Measurements from ENCODE around the gene LEKR1. TPM values are rescaled to one million over a fixed set of nuclear protein-coding genes. Genes with fewer than 3 reads are reported as not detected.
A peak's percentile ranks its signal among the peaks of the same experiment; 100 is the strongest.

LEKR1 gene
- total RNA-seq, 1 experiment from 2014 or later: 5.1 TPM

DNA sequence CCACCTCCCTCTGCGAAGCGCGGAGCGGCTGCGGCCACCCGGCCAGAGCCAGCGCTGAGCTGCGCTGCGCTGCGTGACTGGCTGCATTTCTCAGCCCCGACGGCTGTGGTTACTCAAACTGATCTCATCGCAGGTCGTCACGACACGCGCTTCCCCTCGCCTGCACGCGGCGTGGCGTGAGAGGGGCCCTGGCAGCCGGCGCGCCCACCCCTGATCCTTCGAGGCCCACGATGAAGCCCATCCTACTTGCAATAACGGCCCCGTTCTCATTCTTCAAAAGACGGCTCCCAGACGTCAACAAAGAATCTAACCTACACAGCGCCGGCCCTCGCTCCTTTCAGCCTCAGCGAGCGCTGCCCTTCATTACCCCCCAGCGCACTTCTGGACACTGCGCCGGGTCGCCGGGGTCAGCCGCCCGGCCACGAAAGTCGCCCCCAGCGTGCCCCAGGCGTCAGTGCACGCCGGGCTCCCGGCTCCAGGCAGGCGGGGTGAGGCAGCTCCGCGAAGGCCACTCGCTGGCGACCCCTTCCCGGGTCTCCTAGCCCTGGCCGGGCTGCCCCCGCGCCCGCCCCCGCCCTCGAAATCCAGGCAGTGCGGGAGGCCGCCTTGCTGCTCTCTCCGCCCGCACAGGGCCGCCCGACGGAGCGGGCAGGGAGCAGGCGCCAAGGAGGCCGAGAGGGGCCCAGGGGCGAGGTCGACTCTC lies 9.9 kb upstream of the LEKR1 start:
- DNase-seq: peak; percentile 71
- Mint-ChIP-seq H3K27me3 (ENCODE audit: unreplicated experiment) (no peaks in the 10 kb centered on the region), H3K4me1 (ENCODE audit: low read depth, unreplicated experiment) (peaks cover 65% of the 10 kb centered on the region), H3K36me3 (ENCODE audit: insufficient read depth, unreplicated experiment) (peaks cover 47% of the 10 kb centered on the region), H3K4me3 (ENCODE audit: low read depth, unreplicated experiment) (peak overlapping the region; percentile 94), H3K27ac (ENCODE audit: unreplicated experiment) (peak overlapping the region; percentile 96), H3K9me3 (ENCODE audit: low read depth, unreplicated experiment) (no peaks in the 10 kb centered on the region)
- TF ChIP-seq, protein P1, sequence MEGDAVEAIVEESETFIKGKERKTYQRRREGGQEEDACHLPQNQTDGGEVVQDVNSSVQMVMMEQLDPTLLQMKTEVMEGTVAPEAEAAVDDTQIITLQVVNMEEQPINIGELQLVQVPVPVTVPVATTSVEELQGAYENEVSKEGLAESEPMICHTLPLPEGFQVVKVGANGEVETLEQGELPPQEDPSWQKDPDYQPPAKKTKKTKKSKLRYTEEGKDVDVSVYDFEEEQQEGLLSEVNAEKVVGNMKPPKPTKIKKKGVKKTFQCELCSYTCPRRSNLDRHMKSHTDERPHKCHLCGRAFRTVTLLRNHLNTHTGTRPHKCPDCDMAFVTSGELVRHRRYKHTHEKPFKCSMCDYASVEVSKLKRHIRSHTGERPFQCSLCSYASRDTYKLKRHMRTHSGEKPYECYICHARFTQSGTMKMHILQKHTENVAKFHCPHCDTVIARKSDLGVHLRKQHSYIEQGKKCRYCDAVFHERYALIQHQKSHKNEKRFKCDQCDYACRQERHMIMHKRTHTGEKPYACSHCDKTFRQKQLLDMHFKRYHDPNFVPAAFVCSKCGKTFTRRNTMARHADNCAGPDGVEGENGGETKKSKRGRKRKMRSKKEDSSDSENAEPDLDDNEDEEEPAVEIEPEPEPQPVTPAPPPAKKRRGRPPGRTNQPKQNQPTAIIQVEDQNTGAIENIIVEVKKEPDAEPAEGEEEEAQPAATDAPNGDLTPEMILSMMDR (IDR thresholded peaks at IDR 0.05; ENCODE audit: unreplicated experiment): no peak
- BruUV-seq (replicated peaks): no TSS peak
- CTCF ChIA-PET: no interaction called here
- intact Hi-C loops (cut with micrococcal nuclease; ENCODE audit: unreplicated experiment): loop anchor here (5.0 kb wide), 1 partner anchor 274 kb away; no protein-coding TSS in a partner anchor

DNA sequence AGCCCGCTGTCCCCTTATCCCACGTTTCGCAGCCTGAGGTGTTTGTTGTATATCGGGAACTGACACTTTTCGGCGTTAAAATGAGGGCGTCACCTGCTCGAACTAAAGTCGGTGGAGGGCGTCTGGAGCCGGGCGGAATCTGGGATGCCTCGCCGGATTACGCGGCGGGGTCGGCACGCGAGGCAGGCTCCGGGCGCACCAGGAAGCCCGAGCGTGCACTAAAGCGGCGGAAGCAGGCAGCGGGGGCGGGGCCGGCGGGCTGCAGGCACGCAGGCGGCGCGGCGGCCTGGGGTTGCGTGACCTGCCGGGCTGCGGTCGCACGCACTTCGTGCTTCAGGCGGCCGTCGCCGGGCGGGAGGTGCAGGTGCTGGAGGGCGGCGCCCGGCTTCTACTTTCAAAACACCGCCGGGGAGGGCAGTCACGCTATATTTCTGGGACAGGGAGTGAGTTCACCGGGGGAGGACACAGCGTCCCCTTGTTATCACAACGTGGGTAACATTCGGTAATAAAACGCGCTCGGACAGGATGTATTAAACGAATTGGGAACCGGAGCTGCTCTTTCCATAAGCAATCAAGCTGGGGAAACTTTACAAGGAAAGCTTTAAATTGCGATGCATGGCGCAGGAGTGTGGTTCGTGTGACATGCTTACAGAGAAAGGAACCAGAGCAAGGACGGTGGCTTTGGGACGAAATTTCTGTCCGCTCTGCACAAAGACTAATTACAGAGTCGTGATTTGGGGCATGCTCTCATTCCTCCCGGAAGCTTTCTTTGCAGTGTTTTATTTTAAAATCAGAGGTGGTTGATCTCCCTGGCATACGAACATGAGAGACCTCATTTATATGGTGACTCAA lies 9.1 kb upstream of the LEKR1 start:
- intact Hi-C loops (cut with micrococcal nuclease; ENCODE audit: unreplicated experiment): loop anchor here (1.0 to 5.0 kb wide), 2 partner anchors 8 to 275 kb away; no protein-coding TSS in a partner anchor
- no peaks in the 10 kb centered on the region for H3K27me3 Mint-ChIP-seq (ENCODE audit: unreplicated experiment)
- CTCF ChIA-PET: interaction anchor here (0.6 to 1.5 kb wide), 7 partner anchors 9 to 319 kb away, joined by 3 to 7 read pairs (median 4); no protein-coding TSS in a partner anchor
- peak; percentile 99 for DNase-seq
- peaks cover 42% of the 10 kb centered on the region for H3K36me3 Mint-ChIP-seq (ENCODE audit: insufficient read depth, unreplicated experiment)
- TF ChIP-seq, protein P1 (IDR thresholded peaks at IDR 0.05; ENCODE audit: unreplicated experiment): no peak
- H3K27ac Mint-ChIP-seq (ENCODE audit: unreplicated experiment): peak overlapping the region; percentile 96
- peak overlapping the region; percentile 94 for H3K4me3 Mint-ChIP-seq (ENCODE audit: low read depth, unreplicated experiment)
- peaks cover 2% of the 10 kb centered on the region for H3K9me3 Mint-ChIP-seq (ENCODE audit: low read depth, unreplicated experiment)
- H3K4me1 Mint-ChIP-seq (ENCODE audit: low read depth, unreplicated experiment): peaks cover 64% of the 10 kb centered on the region
- no TSS peak for BruUV-seq (replicated peaks)

DNA sequence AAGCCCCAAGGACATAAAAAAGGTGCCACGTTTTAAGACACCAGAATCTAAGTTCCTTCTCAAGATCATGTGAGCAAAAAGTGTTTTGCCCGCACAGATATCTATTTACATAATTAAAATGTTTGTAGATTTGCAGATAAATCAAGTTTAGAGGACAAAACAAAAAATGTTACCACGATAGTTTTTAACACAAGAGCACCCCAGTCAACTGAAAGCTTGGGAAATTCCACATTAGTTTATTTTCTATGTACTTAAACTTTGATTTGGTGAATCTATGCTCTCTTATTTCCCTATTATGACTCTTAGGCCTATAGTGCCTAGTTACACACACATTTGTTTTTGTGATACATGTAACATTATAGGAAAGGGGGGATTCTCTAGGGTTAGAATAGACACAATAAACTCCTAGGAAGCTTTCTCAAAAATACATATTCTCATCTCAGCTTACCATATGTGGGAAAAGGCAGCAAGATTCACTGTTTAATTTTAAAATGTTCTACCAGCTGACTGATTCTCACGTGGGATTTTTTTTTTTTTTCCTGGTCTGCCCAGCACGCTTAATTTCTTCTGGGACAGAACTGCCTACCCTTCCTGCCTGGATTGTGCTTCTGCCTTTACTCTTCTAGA lies 8.4 kb upstream of the LEKR1 start:
- H3K4me3 Mint-ChIP-seq (ENCODE audit: low read depth, unreplicated experiment): peak overlapping the region; percentile 94
- peaks cover 45% of the 10 kb centered on the region for H3K36me3 Mint-ChIP-seq (ENCODE audit: insufficient read depth, unreplicated experiment)
- H3K27ac Mint-ChIP-seq (ENCODE audit: unreplicated experiment): peak overlapping the region; percentile 96
- TSS peak; percentile 95 for BruUV-seq (replicated peaks)
- CTCF ChIA-PET: interaction anchor here (0.9 to 1.5 kb wide), 6 partner anchors 10 to 318 kb away, joined by 3 to 4 read pairs (median 4); no protein-coding TSS in a partner anchor
- peaks cover 57% of the 10 kb centered on the region for H3K4me1 Mint-ChIP-seq (ENCODE audit: low read depth, unreplicated experiment)
- intact Hi-C loops (cut with micrococcal nuclease; ENCODE audit: unreplicated experiment): loop anchor here (1.0 to 5.0 kb wide), 6 partner anchors 8 to 313 kb away; no protein-coding TSS in a partner anchor
- peaks cover 2% of the 10 kb centered on the region for H3K9me3 Mint-ChIP-seq (ENCODE audit: low read depth, unreplicated experiment)
- TF ChIP-seq, protein P1 (IDR thresholded peaks at IDR 0.05; ENCODE audit: unreplicated experiment): no peak
- DNase-seq: no peak
- no peaks in the 10 kb centered on the region for H3K27me3 Mint-ChIP-seq (ENCODE audit: unreplicated experiment)

DNA sequence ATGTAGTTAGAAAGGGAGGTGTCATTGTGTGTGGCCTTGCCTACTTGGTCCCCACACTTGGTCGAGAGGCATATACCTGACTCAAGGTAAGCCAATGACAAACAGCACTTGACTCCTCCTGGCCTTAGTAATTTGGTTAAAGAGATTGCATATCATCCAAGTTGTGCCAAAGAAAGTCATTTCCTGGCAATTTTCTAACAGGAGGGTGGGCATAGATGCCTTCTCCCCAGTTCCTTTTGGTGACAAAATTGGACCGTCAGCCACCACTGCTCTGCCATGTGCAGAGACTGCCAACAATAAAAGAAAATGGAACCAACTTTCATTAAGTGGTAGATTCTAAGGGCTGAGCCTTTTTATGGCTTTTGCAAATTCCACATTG lies 7.9 kb upstream of the LEKR1 start:
- H3K27me3 Mint-ChIP-seq (ENCODE audit: unreplicated experiment): no peaks in the 10 kb centered on the region
- CTCF ChIA-PET: interaction anchor here (0.9 to 1.8 kb wide), 3 partner anchors 10 to 318 kb away, joined by 4 to 5 read pairs (median 4); no protein-coding TSS in a partner anchor
- intact Hi-C loops (cut with micrococcal nuclease; ENCODE audit: unreplicated experiment): loop anchor here (2.0 to 5.0 kb wide), 5 partner anchors 141 to 313 kb away; no protein-coding TSS in a partner anchor
- H3K9me3 Mint-ChIP-seq (ENCODE audit: low read depth, unreplicated experiment): peaks cover 2% of the 10 kb centered on the region
- no peak for DNase-seq
- peaks cover 55% of the 10 kb centered on the region for H3K4me1 Mint-ChIP-seq (ENCODE audit: low read depth, unreplicated experiment)
- TF ChIP-seq, protein P1 (IDR thresholded peaks at IDR 0.05; ENCODE audit: unreplicated experiment): no peak
- BruUV-seq (replicated peaks): no TSS peak
- H3K4me3 Mint-ChIP-seq (ENCODE audit: low read depth, unreplicated experiment): peak overlapping the region; percentile 94
- H3K27ac Mint-ChIP-seq (ENCODE audit: unreplicated experiment): peak overlapping the region; percentile 96
- peaks cover 45% of the 10 kb centered on the region for H3K36me3 Mint-ChIP-seq (ENCODE audit: insufficient read depth, unreplicated experiment)
